Measurements from ENCODE around the gene RHOJ. TPM values are rescaled to one million over a fixed set of nuclear protein-coding genes. Genes with fewer than 3 reads are reported as not detected.

The RHOJ gene
- total RNA-seq, 2 donors from 2014 or later = 5.9 to 11.2 TPM

GRCh38 chr14:63209160-63209559 lies 4.9 kb downstream of the RHOJ start:
- H3K9me3 ChIP-seq = no peaks in the 10 kb centered on the region
- no peaks in the 10 kb centered on the region for H3K27me3 ChIP-seq
- peaks cover 0 to 3% of the 10 kb centered on the region in 2 donors for H3K4me1 ChIP-seq
- H3K27ac ChIP-seq = no peak overlapping the region
- TF ChIP-seq CTCF (IDR thresholded peaks at IDR 0.05) = no peak
- no peak overlapping the region for H3K4me3 ChIP-seq
- H3K36me3 ChIP-seq = peaks cover 3% of the 10 kb centered on the region
- no peak for DNase-seq (ENCODE audit: low spot score)

GRCh38 chr14:63210812-63211211 lies 6.6 kb downstream of the RHOJ start:
- Histone ChIP-seq H3K36me3 (peaks cover 3% of the 10 kb centered on the region), H3K27me3 (no peaks in the 10 kb centered on the region), H3K4me3 (no peak overlapping the region), H3K9me3 (no peaks in the 10 kb centered on the region), H3K4me1 (peaks cover 0 to 10% of the 10 kb centered on the region in 2 donors), H3K27ac (no peak overlapping the region)
- no peak for TF ChIP-seq CTCF (IDR thresholded peaks at IDR 0.05)
- DNase-seq (ENCODE audit: low spot score) = no peak

GRCh38 chr14:63212209-63212608 lies 8.0 kb downstream of the RHOJ start:
- no peak for TF ChIP-seq CTCF (IDR thresholded peaks at IDR 0.05)
- no peak for DNase-seq (ENCODE audit: low spot score)
- Histone ChIP-seq H3K36me3 (peaks cover 3% of the 10 kb centered on the region), H3K9me3 (no peaks in the 10 kb centered on the region), H3K4me3 (no peak overlapping the region), H3K27me3 (no peaks in the 10 kb centered on the region), H3K27ac (no peak overlapping the region), H3K4me1 (peaks cover 0 to 10% of the 10 kb centered on the region in 2 donors)

GRCh38 chr14:63212776-63213500 lies 8.7 kb downstream of the RHOJ start:
- Histone ChIP-seq H3K9me3 (no peaks in the 10 kb centered on the region), H3K4me3 (no peak overlapping the region), H3K36me3 (peaks cover 3% of the 10 kb centered on the region), H3K4me1 (peaks cover 0 to 7% of the 10 kb centered on the region in 2 donors), H3K27me3 (no peaks in the 10 kb centered on the region), H3K27ac (no peak overlapping the region)
- TF ChIP-seq CTCF (IDR thresholded peaks at IDR 0.05) = no peak
- no peak for DNase-seq (ENCODE audit: low spot score)

- Histone ChIP-seq H3K36me3 (peaks cover 3% of the 10 kb centered on the region), H3K9me3 (no peaks in the 10 kb centered on the region), H3K27ac (peak overlapping the region in 1 of 2 donors; percentile 35), H3K4me3 (no peak overlapping the region), H3K4me1 (peaks cover 0 to 7% of the 10 kb centered on the region in 2 donors), H3K27me3 (no peaks in the 10 kb centered on the region)
- DNase-seq (ENCODE audit: low spot score) = no peak
- TF ChIP-seq CTCF (IDR thresholded peaks at IDR 0.05) = no peak
These were observed 10.4 kb downstream of the RHOJ start for GRCh38 chr14:63214417-63215196.

Data from right atrium auricular region (tissue), 2 donors.